GM12873 (cell line): ENCODE data around the gene NT5C3A.

Experiments
- TF ChIP-seq, protein P1 (sequence below): IDR thresholded peaks from 2 replicates; pipeline ENCODE4 v1.5.1; 2012; ENCODE audit warnings: low read depth, mild to moderate bottlenecking, moderate library complexity, low read length, control low read depth; ENCODE audit not compliant: insufficient read depth; ENCODE audit errors: missing control alignments

The NT5C3A gene

GRCh38 chr7:33101906-33102305 lies 39.3 kb upstream of the NT5C3A start:
- TF ChIP-seq, protein P1, sequence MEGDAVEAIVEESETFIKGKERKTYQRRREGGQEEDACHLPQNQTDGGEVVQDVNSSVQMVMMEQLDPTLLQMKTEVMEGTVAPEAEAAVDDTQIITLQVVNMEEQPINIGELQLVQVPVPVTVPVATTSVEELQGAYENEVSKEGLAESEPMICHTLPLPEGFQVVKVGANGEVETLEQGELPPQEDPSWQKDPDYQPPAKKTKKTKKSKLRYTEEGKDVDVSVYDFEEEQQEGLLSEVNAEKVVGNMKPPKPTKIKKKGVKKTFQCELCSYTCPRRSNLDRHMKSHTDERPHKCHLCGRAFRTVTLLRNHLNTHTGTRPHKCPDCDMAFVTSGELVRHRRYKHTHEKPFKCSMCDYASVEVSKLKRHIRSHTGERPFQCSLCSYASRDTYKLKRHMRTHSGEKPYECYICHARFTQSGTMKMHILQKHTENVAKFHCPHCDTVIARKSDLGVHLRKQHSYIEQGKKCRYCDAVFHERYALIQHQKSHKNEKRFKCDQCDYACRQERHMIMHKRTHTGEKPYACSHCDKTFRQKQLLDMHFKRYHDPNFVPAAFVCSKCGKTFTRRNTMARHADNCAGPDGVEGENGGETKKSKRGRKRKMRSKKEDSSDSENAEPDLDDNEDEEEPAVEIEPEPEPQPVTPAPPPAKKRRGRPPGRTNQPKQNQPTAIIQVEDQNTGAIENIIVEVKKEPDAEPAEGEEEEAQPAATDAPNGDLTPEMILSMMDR: no peak

DNA sequence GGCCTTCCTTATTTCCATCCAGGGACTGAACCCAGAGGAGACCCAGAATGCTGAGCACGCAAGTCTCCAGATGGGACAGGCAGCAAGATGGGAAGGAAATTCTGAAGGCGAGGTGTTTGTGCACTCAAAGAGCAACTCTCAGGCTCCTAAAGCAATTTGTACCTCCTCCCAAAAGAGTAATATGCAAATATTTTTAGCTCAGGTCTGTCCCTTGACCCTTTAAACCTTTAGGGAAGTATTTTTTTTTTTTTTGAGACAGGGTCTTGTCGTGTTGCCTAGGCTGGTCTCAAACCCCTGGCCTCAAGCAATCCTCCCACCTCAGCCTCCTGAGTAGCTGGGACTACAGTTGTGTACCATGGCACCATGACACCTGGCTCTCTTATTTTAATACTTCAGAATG lies 38.2 kb upstream of the NT5C3A start:
- TF ChIP-seq, protein P1: no peak

GRCh38 chr7:33099154-33099940 lies 36.8 kb upstream of the NT5C3A start:
- TF ChIP-seq, protein P1: no peak

DNA sequence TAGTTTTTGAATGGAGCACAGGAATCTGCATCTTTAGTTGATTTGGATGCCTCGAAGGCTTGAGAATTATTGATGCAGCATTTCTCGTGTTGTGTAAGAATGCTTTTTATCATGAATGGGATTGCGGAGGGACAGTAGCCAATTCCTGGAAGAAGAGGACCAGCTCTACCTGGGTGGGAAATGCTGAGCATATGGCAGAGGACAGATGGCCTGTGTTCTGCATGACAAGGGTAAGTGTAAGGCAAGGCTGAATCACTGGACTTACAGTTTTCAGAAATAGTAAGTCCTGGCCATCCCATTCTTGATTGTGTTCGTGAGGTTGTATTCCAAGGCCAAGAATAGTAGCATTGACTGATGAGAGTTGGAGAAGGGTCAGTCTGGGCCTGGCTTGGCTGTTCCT lies 30.7 kb upstream of the NT5C3A start:
- TF ChIP-seq, protein P1: no peak

DNA sequence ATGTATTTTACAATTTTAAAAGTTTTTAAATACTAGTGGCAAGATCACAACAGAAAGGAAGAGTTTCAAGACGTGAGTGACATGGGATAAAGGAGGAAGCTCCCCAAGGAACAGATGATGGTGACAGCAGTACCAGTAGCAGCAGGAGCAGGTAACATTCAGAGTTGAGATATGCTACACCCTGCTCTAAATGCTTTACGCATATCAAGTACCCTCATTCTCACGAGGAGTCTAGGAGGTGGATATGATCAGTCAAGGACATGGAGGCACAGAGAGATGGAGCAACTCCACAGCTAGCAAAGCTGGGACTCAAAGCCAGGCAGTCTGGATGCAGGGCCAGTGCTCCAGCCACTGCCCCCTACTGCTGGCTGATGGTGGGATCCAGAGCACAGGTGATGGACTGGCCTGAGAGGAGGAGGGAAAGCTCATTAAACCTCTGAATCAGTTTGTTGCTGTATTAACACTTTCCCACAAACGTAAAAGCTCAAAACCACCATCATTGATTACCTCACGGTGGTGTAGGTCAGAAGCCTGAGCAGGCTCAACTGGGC lies 29.1 kb upstream of the NT5C3A start:
- TF ChIP-seq, protein P1: no peak

- TF ChIP-seq, protein P1: no peak
These were observed 28.5 kb upstream of the NT5C3A start for GRCh38 chr7:33091111-33091531.

DNA sequence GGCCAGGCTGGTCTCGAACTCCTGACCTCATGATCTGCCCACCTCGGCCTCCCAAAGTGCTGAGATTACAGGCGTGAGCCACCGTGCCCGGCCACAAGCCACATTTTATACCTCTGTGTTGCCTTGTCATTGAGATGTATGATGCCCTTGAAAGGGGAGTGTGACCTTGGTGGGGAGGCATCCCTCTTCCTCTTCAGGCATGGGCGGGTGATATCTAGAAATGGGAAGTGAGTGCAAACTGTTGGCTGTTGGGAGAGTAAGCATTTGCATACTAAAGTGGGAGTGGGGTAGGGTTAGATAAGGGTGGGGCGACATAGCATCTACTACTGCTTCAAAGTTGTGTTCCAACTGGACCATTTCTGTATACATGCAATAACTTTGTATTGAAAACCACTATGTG lies 26.6 kb upstream of the NT5C3A start:
- TF ChIP-seq, protein P1: no peak
